HG03175 (cell line): ENCODE results near the gene VRTN.
"Not testable (repeated sequence)": the region's sequence is repeated elsewhere in the genome, so short reads cannot be mapped to it uniquely, and the experiment has no call there.

Experiments
- ATAC-seq: cut with Tn5 transposase; IDR thresholded peaks from one replicate; pipeline ENCODE4 v1.9.1; 2021; ENCODE audit warnings: mild to moderate bottlenecking, moderate library complexity; ENCODE audit not compliant: unreplicated experiment

VRTN gene

GRCh38 chr14:74348241-74348734 lies at the start of gene VRTN:
Gene VRTN, plus strand, starts transcription at chr14:74348471. Its CDS starts 8,313 bp downstream, at chr14:74356784.
- ATAC-seq: no peak

GRCh38 chr14:74299061-74299545 lies 49.2 kb upstream of the VRTN start:
- ATAC-seq: no peak

- no peak for ATAC-seq
Measured at GRCh38 chr14:74301594-74302151, 46.6 kb upstream of the VRTN start.

- ATAC-seq: no peak
Measured at GRCh38 chr14:74302152-74302628, 46.1 kb upstream of the VRTN start.

- ATAC-seq: peak; percentile 98
Measured at GRCh38 chr14:74302634-74303569, 45.4 kb upstream of the VRTN start, which contains the start of gene ABCD4. Gene ABCD4, minus strand, starts transcription at chr14:74302934. Its CDS starts 22 bp downstream, at chr14:74302912.

GRCh38 chr14:74308695-74309094 lies 39.6 kb upstream of the VRTN start:
- no peak for ATAC-seq

GRCh38 chr14:74309125-74310022 lies 38.9 kb upstream of the VRTN start:
- ATAC-seq: no peak

GRCh38 chr14:74312161-74312560 lies 36.1 kb upstream of the VRTN start:
- no peak for ATAC-seq

GRCh38 chr14:74313601-74314000 lies 34.7 kb upstream of the VRTN start:
- no peak for ATAC-seq

GRCh38 chr14:74314576-74314975 lies 33.7 kb upstream of the VRTN start:
- no peak for ATAC-seq

- no peak for ATAC-seq
Measured at GRCh38 chr14:74324931-74325361, 23.3 kb upstream of the VRTN start.

- no peak for ATAC-seq
Measured at GRCh38 chr14:74325446-74325845, 22.8 kb upstream of the VRTN start.

- ATAC-seq: no peak
Measured at GRCh38 chr14:74326369-74327152, 21.7 kb upstream of the VRTN start.

- not testable (repeated sequence) for ATAC-seq
Measured at GRCh38 chr14:74329950-74330552, 18.2 kb upstream of the VRTN start.

- ATAC-seq: no peak
Measured at GRCh38 chr14:74333909-74334308, 14.4 kb upstream of the VRTN start.

- ATAC-seq: no peak
Measured at GRCh38 chr14:74346341-74346740, 1.9 kb upstream of the VRTN start.

- ATAC-seq: no peak
Measured at GRCh38 chr14:74347097-74347794, 1.0 kb upstream of the VRTN start.

GRCh38 chr14:74347795-74348100 lies 523 bp upstream of the VRTN start:
- ATAC-seq: no peak
